Stimulated activated CD4-positive, alpha-beta T cell treated with anti-CD3 and anti-CD28 coated beads, Interleukin-2, amount 100 ng/mL, for 24 hours (primary cell): ENCODE measurements around the gene SLC25A13.

Experiments
- DNase-seq, 2 donors: peaks; one replicate each; pipeline ENCODE4 v3.0.0-alpha.2; 2020

The SLC25A13 gene

GRCh38 chr7:96136600-96137239, 185.2 kb downstream of the SLC25A13 start:
- no peak for DNase-seq

DNA sequence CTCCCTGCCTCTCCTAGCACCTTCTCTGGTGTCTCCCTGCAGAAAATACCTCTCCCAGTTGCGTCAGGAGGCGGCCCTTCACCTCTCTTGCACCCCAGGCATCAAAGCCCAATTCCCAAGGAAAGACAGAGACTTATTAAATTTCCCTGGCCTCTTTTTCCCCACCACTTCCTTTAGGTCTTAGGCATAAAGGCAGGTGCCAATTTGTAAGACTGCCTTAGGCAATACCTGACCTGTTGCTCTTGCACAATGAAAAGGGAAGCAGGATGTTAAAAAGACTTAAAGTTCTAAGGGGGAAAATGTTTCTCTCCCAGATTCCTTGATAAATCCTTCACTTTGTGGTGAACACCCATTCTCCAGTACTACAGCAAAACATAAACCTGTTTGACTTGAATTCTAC, 186.7 kb downstream of the SLC25A13 start:
- no peak for DNase-seq

DNA sequence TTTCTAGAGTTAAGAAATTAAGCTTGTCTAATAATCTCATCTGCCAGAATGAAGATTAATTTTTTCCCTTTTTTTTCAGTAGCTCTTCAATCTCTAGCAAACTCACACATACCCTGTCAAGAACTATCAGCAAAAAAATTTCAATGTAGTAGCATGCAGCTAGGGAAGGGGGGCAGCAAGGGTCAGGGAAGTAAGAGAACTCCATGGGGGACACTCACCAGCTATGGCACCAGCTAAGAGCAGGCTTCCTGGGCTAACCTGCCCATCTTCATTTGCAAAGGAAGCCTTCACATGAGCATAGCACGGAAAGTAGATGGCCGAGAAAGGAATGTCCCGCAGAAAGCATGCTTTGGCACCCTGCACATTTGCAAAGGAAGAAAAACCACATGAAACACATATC, 190.4 kb downstream of the SLC25A13 start:
- no peak for DNase-seq

GRCh38 chr7:96127746-96128145, 194.2 kb downstream of the SLC25A13 start:
- DNase-seq = no peak

DNA sequence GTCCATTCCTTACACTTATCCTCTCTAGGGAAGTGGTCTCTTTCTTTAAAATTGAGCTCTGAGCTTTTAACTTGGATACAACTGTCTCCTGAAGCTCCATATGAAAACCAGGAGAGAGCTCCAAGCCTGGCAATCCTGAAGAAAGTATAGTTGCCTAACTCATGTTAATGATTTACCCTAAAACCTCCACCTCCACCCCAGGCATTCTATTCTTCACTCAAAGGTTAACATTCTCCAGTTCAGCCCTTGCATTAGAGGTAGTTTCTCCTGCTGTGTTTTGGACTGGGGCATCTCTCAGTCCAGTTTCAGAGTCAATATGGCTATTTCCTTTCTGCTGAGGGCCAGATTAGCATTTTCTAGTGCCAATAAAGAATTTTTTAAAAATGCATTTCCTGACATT, 195.5 kb downstream of the SLC25A13 start:
- DNase-seq = no peak

DNA sequence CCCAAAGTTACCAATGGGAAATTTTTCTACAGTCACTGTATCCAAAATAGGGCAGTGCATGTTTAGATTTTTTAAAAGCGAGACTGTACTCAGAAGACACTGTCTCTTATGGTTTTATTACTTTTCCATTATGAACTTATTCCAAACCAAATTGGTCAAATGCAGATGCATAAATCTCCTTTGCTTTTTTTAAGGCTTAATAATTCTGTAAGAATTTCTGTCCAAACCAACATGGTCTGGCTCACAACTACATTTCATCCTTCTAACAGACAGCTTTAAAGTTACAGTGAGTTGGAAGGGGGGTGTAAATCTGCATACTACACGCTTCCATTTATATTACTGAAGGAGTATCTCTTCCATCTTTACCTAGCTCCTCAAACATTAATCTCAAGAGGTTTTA, 199.2 kb downstream of the SLC25A13 start:
- no peak for DNase-seq

- no peak for DNase-seq
Observed at GRCh38 chr7:96121752-96122151, 200.1 kb downstream of the SLC25A13 start.

DNA sequence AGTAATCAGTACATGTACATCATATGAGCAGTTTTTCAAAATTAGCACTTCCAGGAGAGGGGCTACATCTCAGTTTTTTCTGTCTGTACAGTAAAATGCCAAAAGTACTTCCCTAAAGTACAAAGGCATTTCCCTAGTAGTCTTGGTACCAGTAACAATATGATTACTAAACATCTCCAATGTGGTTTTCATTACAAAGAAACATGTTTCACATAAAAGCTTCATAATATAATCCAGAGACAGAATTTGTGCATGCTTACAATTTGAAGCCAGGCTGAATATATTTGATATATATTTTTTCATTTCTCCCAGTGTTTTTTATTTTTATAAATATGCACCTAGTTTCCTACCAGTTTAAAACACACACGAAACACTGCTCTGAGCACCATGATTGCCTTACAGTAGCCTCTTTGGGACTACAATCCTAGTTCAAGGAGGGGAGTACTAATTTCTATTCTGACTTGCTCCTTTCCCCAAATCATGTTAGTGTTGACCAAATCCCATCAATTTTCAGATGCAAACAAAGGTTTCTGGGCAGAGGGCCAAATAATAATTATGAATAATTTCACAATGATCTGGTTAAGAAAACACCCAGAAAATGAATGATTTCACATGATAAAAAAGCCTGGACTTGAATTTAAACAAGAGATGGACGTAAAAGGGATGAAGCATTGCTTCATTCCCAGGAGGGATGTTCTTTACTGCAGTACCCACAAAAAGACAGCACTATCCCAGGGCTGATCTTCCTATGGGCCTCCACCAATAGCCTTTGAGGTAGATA, 201.3 kb downstream of the SLC25A13 start:
- no peak for DNase-seq

DNA sequence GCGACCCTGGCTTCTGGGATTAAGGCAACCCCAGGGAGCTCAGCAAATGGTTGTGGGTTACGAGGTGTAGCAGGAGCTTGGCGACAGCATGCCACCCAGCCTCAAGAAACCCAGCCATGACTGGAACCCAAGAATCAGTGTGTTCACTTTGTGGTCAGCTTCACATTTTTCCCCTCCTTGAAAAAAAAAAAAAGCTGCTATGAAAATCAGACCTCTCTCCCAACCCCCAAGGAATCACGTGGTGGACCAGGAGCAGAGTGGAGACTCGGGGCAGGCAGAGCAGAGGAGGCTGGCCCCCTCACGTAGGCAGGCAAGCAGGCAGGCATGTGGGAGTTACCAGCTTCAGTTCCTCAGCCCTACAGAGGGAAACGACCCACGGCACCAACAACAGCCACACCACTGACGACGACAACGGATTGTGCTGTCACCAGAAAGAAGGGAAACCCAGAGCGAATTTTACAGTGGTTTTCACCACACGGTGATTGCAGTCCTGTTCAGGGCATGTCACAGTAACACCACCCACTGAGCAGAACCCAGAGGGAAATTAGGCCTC, 203.4 kb downstream of the SLC25A13 start:
- DNase-seq = no peak

DNA sequence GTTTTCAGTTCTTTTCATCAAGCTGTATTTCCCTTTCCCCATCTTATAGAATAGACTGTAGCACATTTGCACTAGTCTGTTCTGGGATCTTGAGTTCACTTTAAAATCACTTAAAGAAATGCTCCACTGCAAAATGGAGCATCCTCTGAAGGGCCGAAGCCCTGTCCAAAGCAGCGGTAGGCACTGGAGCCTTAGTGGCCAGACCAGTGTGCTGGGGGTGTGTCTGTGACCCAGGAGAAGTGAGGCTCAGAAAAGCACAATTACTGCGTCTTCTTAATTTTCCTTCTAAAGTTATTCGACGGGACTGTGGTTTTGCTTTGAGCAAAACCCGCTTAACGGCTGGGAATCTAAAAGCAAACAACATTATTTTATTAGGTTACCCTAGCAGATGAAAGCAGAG, 205.7 kb downstream of the SLC25A13 start:
- DNase-seq = no peak

DNA sequence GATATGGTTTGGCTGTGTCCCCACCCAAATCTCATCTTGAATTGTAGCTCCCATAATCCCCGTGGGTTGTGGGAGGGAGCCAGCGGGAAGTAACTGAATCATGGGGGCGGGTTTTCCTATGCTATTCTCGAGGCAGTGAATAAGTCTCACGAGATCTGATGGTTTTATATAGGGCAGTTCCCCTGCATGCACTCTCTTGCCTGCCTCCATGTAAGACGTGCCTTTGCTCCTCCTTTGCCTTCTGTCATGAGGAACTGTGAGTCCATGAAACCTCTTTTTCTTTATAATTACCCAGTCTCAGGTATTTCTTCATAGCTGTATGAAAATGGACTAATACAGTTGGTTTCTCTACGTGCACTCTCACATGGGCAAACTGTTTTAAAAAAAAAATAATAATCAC, 207.7 kb downstream of the SLC25A13 start:
- DNase-seq = no peak

GRCh38 chr7:96111405-96111804, 210.5 kb downstream of the SLC25A13 start:
- no peak for DNase-seq

DNA sequence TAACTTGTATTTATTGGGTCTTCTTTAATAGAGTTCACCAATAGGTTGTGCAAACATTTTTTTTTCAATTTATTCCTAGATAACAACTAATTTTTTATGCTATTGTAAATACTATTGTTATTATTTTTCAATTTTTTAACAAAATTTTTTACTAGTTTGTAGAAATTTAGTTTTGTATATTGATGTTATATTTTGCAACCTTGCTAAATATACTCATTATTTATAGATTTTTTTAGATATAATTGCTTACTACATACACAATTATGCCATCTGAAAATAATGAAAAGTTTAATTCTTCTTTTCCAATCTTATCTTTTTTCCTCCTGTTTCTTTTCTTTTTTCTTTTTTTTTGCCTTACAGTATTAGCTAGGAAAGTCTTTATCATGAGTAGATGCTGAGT, 216.9 kb downstream of the SLC25A13 start:
- no peak for DNase-seq

- no peak for DNase-seq
Observed at GRCh38 chr7:96102096-96102811, 219.6 kb downstream of the SLC25A13 start.

DNA sequence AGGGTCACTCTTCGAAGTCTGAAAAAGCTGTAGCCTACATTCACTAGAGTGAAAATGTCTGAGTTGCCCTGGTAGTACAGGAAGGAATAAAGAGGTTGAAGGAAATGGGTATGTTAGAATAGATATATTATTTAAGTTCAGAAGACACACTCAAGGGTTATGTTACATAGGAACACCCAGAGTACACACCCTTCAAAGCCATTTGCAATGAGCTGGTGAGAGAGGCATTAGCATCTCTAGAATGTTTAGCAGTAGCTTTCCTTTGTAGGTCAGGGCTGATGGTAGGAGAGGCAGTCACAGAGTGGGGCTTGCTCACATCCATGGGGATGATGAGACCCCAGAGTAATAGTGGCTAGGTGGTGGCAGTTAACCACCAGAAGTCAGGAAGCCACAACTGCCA, 221.2 kb downstream of the SLC25A13 start:
- no peak for DNase-seq

- no peak for DNase-seq
Observed at GRCh38 chr7:96097835-96098234, 224.1 kb downstream of the SLC25A13 start.

DNA sequence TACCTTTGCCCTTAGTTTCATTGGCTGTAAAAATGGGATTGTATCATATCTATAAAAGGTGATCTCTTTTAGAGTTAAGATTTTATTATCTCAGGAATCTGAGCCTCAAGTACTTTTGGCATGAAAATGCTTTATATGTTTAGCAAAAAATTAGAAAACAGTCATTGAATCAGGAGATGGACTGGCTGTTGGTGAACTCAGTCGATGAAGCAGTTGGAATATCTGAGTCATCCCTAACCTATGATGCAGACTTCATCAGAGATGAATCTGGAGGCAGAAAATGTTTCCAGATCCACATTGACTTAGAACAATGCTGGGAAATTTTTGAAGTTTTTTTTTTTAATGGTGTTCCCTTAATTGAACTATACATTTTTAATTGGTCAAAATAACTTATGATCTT, 228.5 kb downstream of the SLC25A13 start:
- DNase-seq = no peak

DNA sequence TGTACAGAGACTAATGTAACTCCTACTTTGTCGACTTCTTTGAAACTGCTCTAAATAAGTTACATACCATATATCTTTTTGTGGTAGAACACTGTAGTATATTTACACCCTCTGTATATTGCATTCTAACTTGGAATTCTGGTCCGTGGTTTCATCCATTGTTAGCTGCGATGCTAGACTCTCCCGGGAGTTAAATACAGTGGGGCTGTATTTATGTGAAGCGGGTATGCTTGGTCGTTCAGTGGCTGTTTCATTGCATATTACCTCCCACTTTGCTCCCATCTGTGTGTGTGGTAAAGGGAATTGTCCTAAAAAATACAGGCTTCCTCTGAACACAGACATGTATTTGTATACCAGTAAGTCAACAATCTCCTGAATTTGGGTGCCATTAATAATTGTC, 231.1 kb downstream of the SLC25A13 start:
- no peak for DNase-seq

DNA sequence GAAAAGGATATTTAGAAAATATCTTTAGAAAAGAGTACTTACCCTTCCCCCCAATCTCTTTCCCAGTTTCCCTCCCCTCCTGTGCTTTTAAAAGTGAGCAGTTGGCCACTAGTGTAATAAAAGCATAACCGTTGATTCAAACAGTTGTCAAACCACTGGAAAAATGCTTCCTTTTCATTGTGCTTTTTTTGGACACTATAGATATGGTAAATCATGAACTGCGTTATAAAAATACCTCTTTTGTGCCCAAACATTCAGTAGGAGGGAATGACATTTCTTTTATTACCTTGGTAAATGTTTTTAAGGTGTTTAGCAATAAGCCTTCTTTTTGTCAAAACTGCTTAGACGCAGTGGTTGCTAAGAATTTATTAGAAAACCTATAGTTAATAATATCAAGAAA, 232.4 kb downstream of the SLC25A13 start:
- no peak for DNase-seq

DNA sequence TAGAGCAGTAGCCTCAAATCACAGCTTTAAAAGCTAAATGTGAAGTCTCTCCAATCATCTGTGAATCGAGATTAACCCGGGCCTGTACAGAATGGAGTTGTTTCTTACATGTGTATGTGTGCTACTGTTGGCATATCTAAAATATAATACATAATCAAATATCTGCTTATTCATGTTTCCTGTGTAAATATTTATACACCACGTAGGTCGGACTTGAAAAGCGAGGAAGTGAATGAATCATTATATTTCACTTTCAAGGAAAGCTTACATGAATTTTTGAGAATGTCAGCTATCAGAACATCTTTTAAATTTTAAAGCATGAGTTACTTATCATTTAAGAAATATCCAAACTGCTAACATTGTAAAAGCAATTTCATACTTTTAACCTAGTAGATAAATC, 233.3 kb downstream of the SLC25A13 start:
- no peak for DNase-seq

DNA sequence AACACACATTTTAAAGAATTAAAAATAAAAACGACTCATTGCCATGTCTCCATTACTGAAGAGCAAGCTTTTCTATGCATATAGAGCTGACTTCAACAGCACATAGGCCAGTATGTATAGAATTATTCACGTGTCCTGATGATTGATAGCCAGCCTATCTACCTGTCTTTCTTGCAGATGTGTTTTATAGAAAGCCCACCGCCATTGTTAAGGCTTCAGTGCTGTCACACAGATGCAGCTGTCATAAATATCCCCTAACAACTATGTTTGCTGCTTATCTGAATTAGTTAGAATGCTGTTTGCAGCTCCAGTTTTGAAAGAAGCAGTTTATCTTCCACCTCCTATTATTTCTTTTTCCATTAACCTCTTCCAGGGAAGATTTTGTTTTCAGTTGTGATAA, 235.9 kb downstream of the SLC25A13 start:
- no peak for DNase-seq

- DNase-seq = no peak
Observed at GRCh38 chr7:96084881-96085553, 236.9 kb downstream of the SLC25A13 start.

DNA sequence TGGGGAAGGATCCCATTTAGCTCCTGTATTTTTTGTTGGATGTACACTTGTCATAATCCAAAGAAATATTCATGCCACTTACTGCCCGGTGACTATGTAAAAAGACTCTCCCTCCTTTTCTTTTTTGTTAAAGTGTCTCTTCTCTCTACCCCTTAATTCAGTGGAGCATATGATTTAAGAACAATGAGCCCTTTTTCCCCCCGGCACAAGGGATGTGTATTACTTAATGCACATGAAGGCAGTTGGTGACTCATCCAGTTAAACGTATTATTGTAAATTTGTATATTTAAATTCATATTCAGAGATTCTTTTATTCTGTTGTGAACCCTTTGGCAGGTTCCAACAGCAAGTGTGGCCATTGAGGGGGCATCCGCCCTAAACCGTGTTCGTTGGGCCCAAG, 241.9 kb downstream of the SLC25A13 start:
- DNase-seq = no peak
